Measurements from ENCODE around the gene DGKB.

DGKB gene

GRCh38 chr7:14270099-14270498, 632.5 kb downstream of the DGKB start:
- no peak for DNase-seq

- DNase-seq, result no peak
These were observed 642.5 kb downstream of the DGKB start for GRCh38 chr7:14260011-14260410.

- no peak for DNase-seq
These were observed 643.7 kb downstream of the DGKB start for GRCh38 chr7:14258861-14259260.

GRCh38 chr7:14258441-14258840, 644.1 kb downstream of the DGKB start:
- no peak for DNase-seq

GRCh38 chr7:14252458-14252857, 650.1 kb downstream of the DGKB start:
- no peak for DNase-seq

- no peak for DNase-seq
These were observed 660.4 kb downstream of the DGKB start for GRCh38 chr7:14242175-14242574.

GRCh38 chr7:14236834-14237233, 665.7 kb downstream of the DGKB start:
- DNase-seq, result no peak

- no peak for DNase-seq
These were observed 667.5 kb downstream of the DGKB start for GRCh38 chr7:14235056-14235455.

- no peak for DNase-seq
These were observed 668.6 kb downstream of the DGKB start for GRCh38 chr7:14233868-14234369.

- no peak for DNase-seq
These were observed 669.3 kb downstream of the DGKB start for GRCh38 chr7:14233076-14233867.

GRCh38 chr7:14229047-14229446, 673.5 kb downstream of the DGKB start:
- no peak for DNase-seq

- DNase-seq, result no peak
These were observed 674.2 kb downstream of the DGKB start for GRCh38 chr7:14228341-14228740.

GRCh38 chr7:14226126-14226525, 676.4 kb downstream of the DGKB start:
- no peak for DNase-seq

- no peak for DNase-seq
These were observed 683.4 kb downstream of the DGKB start for GRCh38 chr7:14219125-14219524.

- DNase-seq, result no peak
These were observed 684.2 kb downstream of the DGKB start for GRCh38 chr7:14218338-14218737.

GRCh38 chr7:14209896-14210484, 692.6 kb downstream of the DGKB start:
- peak; percentile 45 for DNase-seq

- DNase-seq, result no peak
These were observed 694.8 kb downstream of the DGKB start for GRCh38 chr7:14207711-14208110.

- no peak for DNase-seq
These were observed 695.4 kb downstream of the DGKB start for GRCh38 chr7:14207138-14207537.

GRCh38 chr7:14206121-14206520, 696.4 kb downstream of the DGKB start:
- DNase-seq, result no peak

- DNase-seq, result no peak
These were observed 701.2 kb downstream of the DGKB start for GRCh38 chr7:14201353-14201752.

GRCh38 chr7:14199336-14199735, 703.2 kb downstream of the DGKB start:
- no peak for DNase-seq

GRCh38 chr7:14197280-14197679, 705.3 kb downstream of the DGKB start:
- no peak for DNase-seq

GRCh38 chr7:14196555-14196954, 706.0 kb downstream of the DGKB start:
- DNase-seq, result no peak

GRCh38 chr7:14195871-14196270, 706.7 kb downstream of the DGKB start:
- no peak for DNase-seq

GRCh38 chr7:14195079-14195478, 707.5 kb downstream of the DGKB start:
- no peak for DNase-seq

All from NCI-H1092 (cell line).